PC-9 (cell line): ENCODE data around the gene HEG1. TPM values are rescaled to one million over a fixed set of nuclear protein-coding genes. Genes with fewer than 3 reads are reported as not detected.

Source experiments
- BruUV-seq: library from RNA; stranded (reverse); fragments of 400-500 nt; replicated peaks from 2 replicates; lab custom pipeline; 2021; lab: Mats Ljungman, UMichigan
- CTCF ChIA-PET: fragments of 300-600 bp; sonication (Branson Sonifier 250); formaldehyde crosslinking; loops from one replicate; lab custom pipeline; 2022; ENCODE audit warnings: antibody characterized with exemption; lab: Charles Lee
- POLR2A ChIA-PET: fragments of 300-600 bp; sonication (Branson Sonifier 250); formaldehyde crosslinking; loops from one replicate; lab custom pipeline; 2022; ENCODE audit warnings: antibody characterized with exemption; ENCODE audit not compliant: unreplicated experiment; lab: Charles Lee
- DNase-seq, 2 experiments: peaks; one replicate each; pipeline versions ENCODE4 v3.0.0 to v3.0.0-alpha.2; 2015 to 2022; ENCODE audit warnings: mixed read lengths in 1 of 2
- H2AFZ ChIP-seq: fragments of 200-600 bp; sonication (generic); 2 replicates; pipeline ENCODE4 v1.8.1; 2017; ENCODE audit warnings: antibody characterized with exemption
- H3F3A ChIP-seq: fragments of 200-600 bp; sonication (generic); 2 replicates; pipeline ENCODE4 v1.8.1; 2017; ENCODE audit warnings: antibody characterized with exemption, mild to moderate bottlenecking, low read depth; ENCODE audit not compliant: insufficient read depth
- H3K27ac ChIP-seq: fragments of 200-600 bp; sonication (generic); 2 replicates; pipeline ENCODE4 v1.6.1; 2016; ENCODE audit warnings: mixed run types
- H3K27me3 ChIP-seq: fragments of 200-600 bp; sonication (generic); 2 replicates; pipeline ENCODE4 v1.6.1; 2016; ENCODE audit warnings: low read depth, mixed run types; ENCODE audit not compliant: insufficient read depth
- H3K36me3 ChIP-seq: fragments of 200-600 bp; sonication (generic); 2 replicates; pipeline ENCODE4 v1.6.1; 2016; ENCODE audit warnings: low read depth, mixed run types
- H3K4me1 ChIP-seq: fragments of 200-600 bp; sonication (generic); replicated peaks from 2 replicates; pipeline ENCODE4 v1.6.1; 2016; ENCODE audit warnings: mixed run types; ENCODE audit not compliant: insufficient read depth
- H3K4me2 ChIP-seq: fragments of 200-600 bp; sonication (generic); 2 replicates; pipeline ENCODE4 v1.6.1; 2017; ENCODE audit warnings: mixed run types
- H3K4me3 ChIP-seq: fragments of 200-600 bp; sonication (generic); 2 replicates; pipeline ENCODE4 v1.6.1; 2016; ENCODE audit warnings: mixed run types
- H3K79me2 ChIP-seq: fragments of 200-600 bp; sonication (generic); 2 replicates; pipeline ENCODE4 v1.6.1; 2017; ENCODE audit warnings: low read depth, mixed run types
- H3K9me2 ChIP-seq: fragments of 200-600 bp; sonication (generic); 2 replicates; pipeline ENCODE4 v1.8.1; 2017; ENCODE audit warnings: mild to moderate bottlenecking; ENCODE audit not compliant: insufficient read depth
- H3K9me3 ChIP-seq: fragments of 200-600 bp; sonication (generic); 2 replicates; pipeline ENCODE4 v1.8.1; 2016; ENCODE audit warnings: low read depth; ENCODE audit not compliant: insufficient read depth
- H4K20me1 ChIP-seq: fragments of 200-600 bp; sonication (generic); 2 replicates; pipeline ENCODE4 v1.8.1; 2017; ENCODE audit not compliant: insufficient read depth
- CTCF ChIP-seq: fragments of 200-600 bp; sonication (generic); conservative IDR thresholded peaks from 2 replicates; pipeline ENCODE4 v1.6.1; 2017; ENCODE audit warnings: mixed run types, antibody characterized with exemption, mild to moderate bottlenecking, moderate library complexity
- EZH2 ChIP-seq: fragments of 200-600 bp; sonication (generic); IDR thresholded peaks from 2 replicates; pipeline ENCODE4 v1.8.0; 2017; ENCODE audit warnings: antibody characterized with exemption, low read depth
- intact Hi-C: fragments of 100-400 bp; cut with micrococcal nuclease; formaldehyde crosslinking; loops from one replicate; pipeline ENCODE4 v1.10.0; 2022; ENCODE audit not compliant: unreplicated experiment
- total RNA-seq: library from RNA; stranded (reverse); gene quantifications from 2 replicates; pipeline ENCODE4 v1.2.3, GENCODE V29; 2021

HEG1 gene
- total RNA-seq, 1 experiment from 2014 or later = 33.5 TPM

GRCh38 chr3:125090649-125091048 is 34.9 kb upstream of the HEG1 start:
- CTCF ChIA-PET = no interaction called here
- H3K9me2 ChIP-seq = no peaks in the 10 kb centered on the region
- POLR2A ChIA-PET = interaction anchor here (0.7 kb wide), 1 partner anchor 30 kb away, joined by 4 read pairs; no protein-coding TSS in a partner anchor
- no peaks in the 10 kb centered on the region for H3K4me1 ChIP-seq
- H3F3A ChIP-seq = no peaks in the 10 kb centered on the region
- intact Hi-C loops = no loop called here
- no peaks in the 10 kb centered on the region for H3K79me2 ChIP-seq
- no peak overlapping the region for H2AFZ ChIP-seq
- DNase-seq = no peak
- no peaks in the 10 kb centered on the region for H3K27me3 ChIP-seq
- H3K36me3 ChIP-seq = no peaks in the 10 kb centered on the region; the same call in 1 of the 2 replicates
- no peak overlapping the region for H3K4me3 ChIP-seq
- H3K9me3 ChIP-seq = no peaks in the 10 kb centered on the region
- no peak overlapping the region for H3K27ac ChIP-seq
- no peaks in the 10 kb centered on the region for H4K20me1 ChIP-seq
- no TSS peak for BruUV-seq
- no peak for TF ChIP-seq CTCF
- no peak for TF ChIP-seq EZH2
- H3K4me2 ChIP-seq = no peak overlapping the region

- Histone ChIP-seq H3K4me1 (no peaks in the 10 kb centered on the region), H3K27me3 (no peaks in the 10 kb centered on the region), H2AFZ (no peak overlapping the region), H4K20me1 (no peaks in the 10 kb centered on the region), H3K4me2 (no peak overlapping the region), H3K27ac (no peak overlapping the region), H3K36me3 (no peaks in the 10 kb centered on the region), H3K79me2 (no peaks in the 10 kb centered on the region), H3K4me3 (no peak overlapping the region), H3K9me2 (no peaks in the 10 kb centered on the region), H3K9me3 (no peaks in the 10 kb centered on the region), H3F3A (no peaks in the 10 kb centered on the region)
- POLR2A ChIA-PET = no interaction called here
- CTCF ChIA-PET = no interaction called here
- no peak for DNase-seq
- no peak for TF ChIP-seq CTCF
- intact Hi-C loops = no loop called here
- BruUV-seq = no TSS peak
These were observed 32.1 kb upstream of the HEG1 start for GRCh38 chr3:125087768-125088391.

GRCh38 chr3:125085166-125085565 is 29.4 kb upstream of the HEG1 start:
- intact Hi-C loops = no loop called here
- ChIA-PET POLR2A (no interaction called here), CTCF (no interaction called here)
- H3K9me3 ChIP-seq = no peaks in the 10 kb centered on the region
- H3K27me3 ChIP-seq = no peaks in the 10 kb centered on the region
- H3K9me2 ChIP-seq = no peaks in the 10 kb centered on the region
- no peak overlapping the region for H2AFZ ChIP-seq
- no peak overlapping the region for H3K4me2 ChIP-seq
- H3K4me1 ChIP-seq = peaks cover 7% of the 10 kb centered on the region
- H3F3A ChIP-seq = peaks cover 6% of the 10 kb centered on the region
- TF ChIP-seq EZH2 (no peak), CTCF (no peak)
- no peak overlapping the region for H3K27ac ChIP-seq
- no TSS peak for BruUV-seq
- H3K4me3 ChIP-seq = no peak overlapping the region
- H3K36me3 ChIP-seq = no peaks in the 10 kb centered on the region
- no peaks in the 10 kb centered on the region for H4K20me1 ChIP-seq
- H3K79me2 ChIP-seq = no peaks in the 10 kb centered on the region
- DNase-seq = no peak
